NCI-H2227 treated with DMSO at 0.1 percent for 48 hours (cell line): Measurements from ENCODE around the gene DMD.
"Not testable (repeated sequence)": the region's sequence is repeated elsewhere in the genome, so short reads cannot be mapped to it uniquely, and the experiment has no call there.

Experiments
- DNase-seq: peaks from one replicate; lab custom pipeline; 2025; lab: John Stamatoyannopoulos, UW

The DMD gene

GRCh38 chrX:32599156-32599555 is 612.2 kb downstream of the DMD start:
- DNase-seq, result no peak

GRCh38 chrX:32598707-32599106 is 612.6 kb downstream of the DMD start:
- no peak for DNase-seq

GRCh38 chrX:32597777-32598176 is 613.6 kb downstream of the DMD start:
- no peak for DNase-seq

- DNase-seq, result no peak
These were observed 618.6 kb downstream of the DMD start for GRCh38 chrX:32592786-32593185.

GRCh38 chrX:32591589-32591988 is 619.8 kb downstream of the DMD start:
- no peak for DNase-seq

- DNase-seq, result no peak
These were observed 628.6 kb downstream of the DMD start for GRCh38 chrX:32582729-32583128.

GRCh38 chrX:32576885-32577284 is 634.5 kb downstream of the DMD start:
- no peak for DNase-seq

- DNase-seq, result no peak
These were observed 638.7 kb downstream of the DMD start for GRCh38 chrX:32572644-32573043.

- DNase-seq, result no peak
These were observed 639.8 kb downstream of the DMD start for GRCh38 chrX:32571579-32571978.

- no peak for DNase-seq
These were observed 649.1 kb downstream of the DMD start for GRCh38 chrX:32562261-32562660.

GRCh38 chrX:32545101-32545500 is 666.2 kb downstream of the DMD start:
- no peak for DNase-seq

- DNase-seq, result no peak
These were observed 672.8 kb downstream of the DMD start for GRCh38 chrX:32538554-32538953.

- DNase-seq, result no peak
These were observed 677.5 kb downstream of the DMD start for GRCh38 chrX:32533848-32534247.

- DNase-seq, result no peak
These were observed 679.1 kb downstream of the DMD start for GRCh38 chrX:32532262-32532661.

GRCh38 chrX:32530802-32531403 is 680.4 kb downstream of the DMD start:
- DNase-seq, result no peak

- not testable (repeated sequence) for DNase-seq
These were observed 682.9 kb downstream of the DMD start for GRCh38 chrX:32528451-32528850.

- DNase-seq, result no peak
These were observed 686.1 kb downstream of the DMD start for GRCh38 chrX:32525234-32525633.

- no peak for DNase-seq
These were observed 687.0 kb downstream of the DMD start for GRCh38 chrX:32524385-32524784.

- no peak for DNase-seq
These were observed 690.6 kb downstream of the DMD start for GRCh38 chrX:32520789-32521188.

GRCh38 chrX:32514986-32515385 is 696.4 kb downstream of the DMD start:
- DNase-seq, result no peak

GRCh38 chrX:32501606-32502005 is 709.7 kb downstream of the DMD start:
- DNase-seq, result no peak

GRCh38 chrX:32496671-32497070 is 714.7 kb downstream of the DMD start:
- DNase-seq, result no peak

GRCh38 chrX:32495855-32496254 is 715.5 kb downstream of the DMD start:
- DNase-seq, result no peak

- no peak for DNase-seq
These were observed 722.2 kb downstream of the DMD start for GRCh38 chrX:32489125-32489524.
